HUES48 (cell line): ENCODE measurements around the gene ADCYAP1.

Experiments used
- H3K27ac ChIP-seq: one replicate; pipeline ENCODE4 v1.7.0; 2013; ENCODE audit warnings: low read depth, low read length, inconsistent platforms
- H3K27me3 ChIP-seq: 2 replicates; pipeline ENCODE4 v1.6.1; 2013; ENCODE audit warnings: mild to moderate bottlenecking, low read length; ENCODE audit not compliant: control insufficient read depth, insufficient read depth
- H3K36me3 ChIP-seq: 2 replicates; pipeline ENCODE4 v1.6.1; 2013; ENCODE audit warnings: low read length; ENCODE audit not compliant: control insufficient read depth, insufficient read depth
- H3K4me1 ChIP-seq: 2 replicates; pipeline ENCODE4 v1.6.1; 2013; ENCODE audit warnings: mild to moderate bottlenecking, low read length; ENCODE audit not compliant: control insufficient read depth, insufficient read depth
- H3K4me3 ChIP-seq: 2 replicates; pipeline ENCODE4 v1.5.1; 2013; ENCODE audit warnings: mild to moderate bottlenecking, low read depth, low read length
- H3K9ac ChIP-seq: 2 replicates; pipeline ENCODE4 v1.6.1; 2013; ENCODE audit warnings: mild to moderate bottlenecking, low read depth, low read length, moderate library complexity
- H3K9me3 ChIP-seq: 2 replicates; pipeline ENCODE4 v1.6.1; 2013; ENCODE audit warnings: low read length; ENCODE audit not compliant: control insufficient read depth, insufficient read depth

The ADCYAP1 gene

GRCh38 chr18:939166-939565 is 34.5 kb downstream of the ADCYAP1 start:
- Histone ChIP-seq H3K4me1 (peaks cover 17% of the 10 kb centered on the region; the same call in 1 of the 2 replicates), H3K27ac (peak overlapping the region; percentile 24), H3K9ac (no peak overlapping the region), H3K27me3 (no peaks in the 10 kb centered on the region), H3K4me3 (no peak overlapping the region), H3K9me3 (no peaks in the 10 kb centered on the region), H3K36me3 (no peaks in the 10 kb centered on the region)

GRCh38 chr18:939958-940357 is 35.3 kb downstream of the ADCYAP1 start:
- Histone ChIP-seq H3K36me3 (no peaks in the 10 kb centered on the region), H3K4me1 (peaks cover 17% of the 10 kb centered on the region; the same call in 1 of the 2 replicates), H3K27me3 (no peaks in the 10 kb centered on the region), H3K4me3 (no peak overlapping the region), H3K9ac (no peak overlapping the region), H3K9me3 (no peaks in the 10 kb centered on the region), H3K27ac (no peak overlapping the region)

- Histone ChIP-seq H3K4me3 (no peak overlapping the region), H3K4me1 (peaks cover 17% of the 10 kb centered on the region; the same call in 1 of the 2 replicates), H3K27ac (no peak overlapping the region), H3K27me3 (no peaks in the 10 kb centered on the region), H3K9me3 (no peaks in the 10 kb centered on the region), H3K9ac (no peak overlapping the region), H3K36me3 (no peaks in the 10 kb centered on the region)
Observed at GRCh38 chr18:941331-941730, 36.7 kb downstream of the ADCYAP1 start.

GRCh38 chr18:944440-944839 is 39.8 kb downstream of the ADCYAP1 start:
- Histone ChIP-seq H3K9me3 (no peaks in the 10 kb centered on the region), H3K27me3 (no peaks in the 10 kb centered on the region), H3K36me3 (no peaks in the 10 kb centered on the region), H3K4me1 (peaks cover 10% of the 10 kb centered on the region; the same call in 1 of the 2 replicates), H3K9ac (no peak overlapping the region), H3K27ac (no peak overlapping the region), H3K4me3 (no peak overlapping the region)

- Histone ChIP-seq H3K4me1 (no peaks in the 10 kb centered on the region), H3K9me3 (no peaks in the 10 kb centered on the region), H3K9ac (no peak overlapping the region), H3K27ac (no peak overlapping the region), H3K27me3 (no peaks in the 10 kb centered on the region), H3K4me3 (no peak overlapping the region), H3K36me3 (no peaks in the 10 kb centered on the region)
Observed at GRCh38 chr18:949724-950631, 45.3 kb downstream of the ADCYAP1 start.

- H3K36me3 ChIP-seq, result no peaks in the 10 kb centered on the region
- H3K4me3 ChIP-seq, result no peak overlapping the region
- no peak overlapping the region for H3K9ac ChIP-seq
- no peak overlapping the region for H3K27ac ChIP-seq
- no peaks in the 10 kb centered on the region for H3K27me3 ChIP-seq
- H3K4me1 ChIP-seq, result 0 out of 2 replicates have a peak, but pooled peaks cover 3% of the 10 kb centered on the region
- no peaks in the 10 kb centered on the region for H3K9me3 ChIP-seq
Observed at GRCh38 chr18:950882-951495, 46.3 kb downstream of the ADCYAP1 start.

GRCh38 chr18:955384-956066 is 50.9 kb downstream of the ADCYAP1 start:
- H3K27ac ChIP-seq, result no peak overlapping the region
- H3K27me3 ChIP-seq, result no peaks in the 10 kb centered on the region; the same call in 1 of the 2 replicates
- H3K36me3 ChIP-seq, result no peaks in the 10 kb centered on the region
- 0 out of 2 replicates have a peak, but pooled peaks cover 3% of the 10 kb centered on the region for H3K4me1 ChIP-seq
- no peak overlapping the region for H3K4me3 ChIP-seq
- H3K9ac ChIP-seq, result no peak overlapping the region
- no peaks in the 10 kb centered on the region for H3K9me3 ChIP-seq

GRCh38 chr18:957829-958228 is 53.2 kb downstream of the ADCYAP1 start:
- no peak overlapping the region for H3K9ac ChIP-seq
- no peaks in the 10 kb centered on the region for H3K9me3 ChIP-seq
- H3K27ac ChIP-seq, result no peak overlapping the region
- no peak overlapping the region for H3K4me3 ChIP-seq
- H3K36me3 ChIP-seq, result no peaks in the 10 kb centered on the region
- H3K4me1 ChIP-seq, result 0 out of 2 replicates have a peak, but pooled peaks cover 6% of the 10 kb centered on the region
- H3K27me3 ChIP-seq, result no peaks in the 10 kb centered on the region; the same call in 1 of the 2 replicates

- H3K4me1 ChIP-seq, result 0 out of 2 replicates have a peak, but pooled peaks cover 6% of the 10 kb centered on the region
- H3K27ac ChIP-seq, result no peak overlapping the region
- no peaks in the 10 kb centered on the region for H3K9me3 ChIP-seq
- H3K27me3 ChIP-seq, result no peaks in the 10 kb centered on the region; the same call in 1 of the 2 replicates
- H3K36me3 ChIP-seq, result no peaks in the 10 kb centered on the region
- no peak overlapping the region for H3K4me3 ChIP-seq
- H3K9ac ChIP-seq, result no peak overlapping the region
Observed at GRCh38 chr18:959854-960253, 55.2 kb downstream of the ADCYAP1 start.
